Keratinocyte (primary cell): ENCODE results near the gene FUT4. TPM values are rescaled to one million over a fixed set of nuclear protein-coding genes. Genes with fewer than 3 reads are reported as not detected.

Experiments
- DNase-seq: peaks from one replicate; pipeline ENCODE4 v3.0.0-alpha.2; 2011; ENCODE audit warnings: low read depth, missing footprints, low spot score
- FAIRE-seq: peaks from 2 replicates; lab custom pipeline; 2011; peaks lifted over from hg19 to GRCh38; lab: Jason Lieb, UNC
- H2AFZ ChIP-seq: 2 replicates; pipeline ENCODE4 v1.6.0; 2012; ENCODE audit warnings: low read length, control low read depth, inconsistent platforms; ENCODE audit not compliant: control insufficient read depth
- H3K27ac ChIP-seq: 2 replicates; pipeline ENCODE4 v1.5.1; 2011; ENCODE audit warnings: low read length; ENCODE audit not compliant: control insufficient read depth, insufficient read depth
- H3K27me3 ChIP-seq: 3 replicates; pipeline ENCODE4 v1.6.0; 2011; ENCODE audit warnings: low read length; ENCODE audit not compliant: control insufficient read depth, insufficient read depth; ENCODE audit errors: extremely low read depth
- H3K36me3 ChIP-seq, 2 experiments: 2 replicates in 1 of 2; 3 replicates in 1 of 2; pipeline ENCODE4 v1.5.1; 2011; ENCODE audit warnings: low read length in 2 of 2, mild to moderate bottlenecking in 1 of 2; ENCODE audit not compliant: control insufficient read depth in 2 of 2, insufficient read depth in 2 of 2; ENCODE audit errors: extremely low read depth in 1 of 2
- H3K4me1 ChIP-seq: 3 replicates; pipeline ENCODE4 v1.5.1; 2011; ENCODE audit warnings: low read length; ENCODE audit not compliant: control insufficient read depth, insufficient read depth; ENCODE audit errors: extremely low read depth
- H3K4me2 ChIP-seq: 3 replicates; pipeline ENCODE4 v1.6.0; 2011; ENCODE audit warnings: low read depth, low read length; ENCODE audit not compliant: control insufficient read depth, insufficient read depth; ENCODE audit errors: extremely low read depth
- H3K4me3 ChIP-seq, 3 experiments: fragments of 200-600 bp in 1 of 3; sonication (generic) in 1 of 3; 2 replicates in 2 of 3; 3 replicates in 1 of 3; pipeline ENCODE4 v1.5.1; 2011 to 2016; ENCODE audit warnings: low read length in 3 of 3, mild to moderate bottlenecking in 3 of 3, control low read depth in 2 of 3, inconsistent platforms in 1 of 3, low read depth in 1 of 3, mixed read lengths in 1 of 3, mixed run types in 1 of 3, moderate library complexity in 1 of 3; ENCODE audit not compliant: control insufficient read depth in 2 of 3, insufficient read depth in 2 of 3; ENCODE audit errors: extremely low read depth in 1 of 3
- H3K79me2 ChIP-seq: 2 replicates; pipeline ENCODE4 v1.6.0; 2012; ENCODE audit warnings: low read length; ENCODE audit not compliant: control insufficient read depth, insufficient read depth
- H3K9ac ChIP-seq: 3 replicates; pipeline ENCODE4 v1.6.0; 2011; ENCODE audit warnings: low read length; ENCODE audit not compliant: control insufficient read depth, insufficient read depth; ENCODE audit errors: extremely low read depth
- H3K9me1 ChIP-seq: 3 replicates; pipeline ENCODE4 v1.6.0; 2011; ENCODE audit warnings: low read length; ENCODE audit not compliant: control insufficient read depth, insufficient read depth; ENCODE audit errors: extremely low read depth
- H3K9me3 ChIP-seq: 2 replicates; pipeline ENCODE4 v1.5.1; 2012; ENCODE audit warnings: low read depth, low read length; ENCODE audit not compliant: control insufficient read depth
- H4K20me1 ChIP-seq: 3 replicates; pipeline ENCODE4 v1.6.0; 2011; ENCODE audit warnings: low read length; ENCODE audit not compliant: control insufficient read depth, insufficient read depth; ENCODE audit errors: extremely low read depth
- CTCF ChIP-seq, 3 experiments: IDR thresholded peaks in 1 of 3; conservative IDR thresholded peaks in 1 of 3; optimal IDR thresholded peaks in 1 of 3; 2 replicates in 2 of 3; 3 replicates in 1 of 3; pipeline versions ENCODE3 to v1.5.1; 2011; ENCODE audit warnings: low read length in 3 of 3, mild to moderate bottlenecking in 3 of 3, moderate library complexity in 2 of 3, control low read depth in 1 of 3, inconsistent platforms in 1 of 3; ENCODE audit not compliant: insufficient read depth in 2 of 3; ENCODE audit errors: extremely low read depth in 1 of 3
- EZH2 ChIP-seq: IDR thresholded peaks from one replicate; pipeline ENCODE4 v1.6.1; 2012; ENCODE audit warnings: inconsistent platforms, mild to moderate bottlenecking, low read length, moderate library complexity
- dilution Hi-C: fragments of 300-500 bp; cut with MboI; formaldehyde crosslinking; loops from one replicate; pipeline ENCODE4 v1.7.0; 2020; ENCODE audit warnings: low sequenced_read_pairs; ENCODE audit not compliant: extremely low pct_ligation_motif_present
- polyA plus RNA-seq, 5 experiments: library from polyadenylated mRNA; depleted of rRNA in 3 of 5; stranded (reverse) in 3 of 5; stranded (forward) in 1 of 5; unstranded in 1 of 5; fragments of >200 nt; gene quantifications; 1 replicate in 1 of 5; 2 replicates in 3 of 5; 3 replicates in 1 of 5; pipeline versions ENCODE4 v1.2.1 to v1.2.3, GENCODE V29; 2011 to 2012; ENCODE audit warnings: missing spikeins in 2 of 5, low read depth in 1 of 5, low replicate concordance in 1 of 5

FUT4 gene
- polyA plus RNA-seq, 1 donor (not counting 4 experiments of a cell fraction or from before 2014, with no cell fraction given) = 0.39 TPM

GRCh38 chr11:94584978-94585377, 41.3 kb downstream of the FUT4 start:
- dilution Hi-C loops = no loop called here
- no peak for TF ChIP-seq CTCF (optimal IDR thresholded peaks at IDR 0.05 in 1 of 3, IDR thresholded peaks at IDR 0.05 in 1 of 3, conservative IDR thresholded peaks at IDR 0.05 in 1 of 3; ENCODE audit: extremely low read depth in 1 of 3, insufficient read depth in 2 of 3, low read length in 3 of 3)
- TF ChIP-seq EZH2 = no peak
- FAIRE-seq = no peak
- no peaks in the 10 kb centered on the region for H3K79me2 ChIP-seq
- no peak for DNase-seq
- no peak overlapping the region for H3K4me3 ChIP-seq
- H3K27me3 ChIP-seq = peaks cover 17% of the 10 kb centered on the region
- H3K9me1 ChIP-seq = no peaks in the 10 kb centered on the region
- no peak overlapping the region for H3K27ac ChIP-seq
- no peak overlapping the region for H2AFZ ChIP-seq
- no peaks in the 10 kb centered on the region for H4K20me1 ChIP-seq
- H3K4me1 ChIP-seq = no peaks in the 10 kb centered on the region
- H3K9ac ChIP-seq = no peak overlapping the region
- H3K36me3 ChIP-seq = no peaks in the 10 kb centered on the region
- no peaks in the 10 kb centered on the region for H3K9me3 ChIP-seq
- H3K4me2 ChIP-seq = no peak overlapping the region

- Histone ChIP-seq H3K9me1 (no peaks in the 10 kb centered on the region), H3K4me2 (no peak overlapping the region), H3K9me3 (no peaks in the 10 kb centered on the region), H2AFZ (no peak overlapping the region), H3K36me3 (no peaks in the 10 kb centered on the region), H3K4me3 (no peak overlapping the region), H3K9ac (no peak overlapping the region), H4K20me1 (no peaks in the 10 kb centered on the region), H3K79me2 (no peaks in the 10 kb centered on the region), H3K27ac (no peak overlapping the region), H3K4me1 (no peaks in the 10 kb centered on the region), H3K27me3 (peaks cover 20% of the 10 kb centered on the region)
- dilution Hi-C loops = no loop called here
- no peak for DNase-seq
- FAIRE-seq = no peak
- TF ChIP-seq CTCF (optimal IDR thresholded peaks at IDR 0.05 in 1 of 3, IDR thresholded peaks at IDR 0.05 in 1 of 3, conservative IDR thresholded peaks at IDR 0.05 in 1 of 3; ENCODE audit: extremely low read depth in 1 of 3, insufficient read depth in 2 of 3, low read length in 3 of 3) = no peak
Measured at GRCh38 chr11:94585399-94585798, 41.7 kb downstream of the FUT4 start.
